BE2C (cell line): ENCODE data around the gene ZNRF1.

Experiments
- DNase-seq: peaks from one replicate; pipeline ENCODE4 v3.0.0-alpha.2; 2020
- H3K27me3 ChIP-seq: fragments of 250-450 bp; sonication (Bioruptor Pico); 2 replicates; pipeline ENCODE4 v1.5.1; 2020; ENCODE audit warnings: mild to moderate bottlenecking
- H3K36me3 ChIP-seq: fragments of 250-450 bp; sonication (Bioruptor Pico); 2 replicates; pipeline ENCODE4 v1.5.1; 2020; ENCODE audit warnings: mild to moderate bottlenecking
- H3K4me1 ChIP-seq: fragments of 250-450 bp; sonication (Bioruptor Pico); 2 replicates; pipeline ENCODE4 v1.5.1; 2020
- H3K4me3 ChIP-seq: 2 replicates; pipeline ENCODE4 v1.5.1; 2011; ENCODE audit warnings: low read depth, low read length
- H3K9me3 ChIP-seq: fragments of 250-450 bp; sonication (Bioruptor Pico); 2 replicates; pipeline ENCODE4 v1.5.1; 2020
- CTCF ChIP-seq: IDR thresholded peaks from 2 replicates; pipeline ENCODE4 v1.5.1; 2012; ENCODE audit warnings: mild to moderate bottlenecking, low read depth, low read length

The ZNRF1 gene

GRCh38 chr16:75151798-75152197 lies 153.0 kb downstream of the ZNRF1 start:
- TF ChIP-seq CTCF: no peak
- Histone ChIP-seq H3K4me3 (no peak overlapping the region), H3K27me3 (no peaks in the 10 kb centered on the region), H3K4me1 (no peaks in the 10 kb centered on the region), H3K36me3 (peaks cover 33% of the 10 kb centered on the region), H3K9me3 (no peaks in the 10 kb centered on the region)
- no peak for DNase-seq

- H3K9me3 ChIP-seq: no peaks in the 10 kb centered on the region
- no peaks in the 10 kb centered on the region for H3K27me3 ChIP-seq
- DNase-seq: no peak
- H3K4me3 ChIP-seq: no peak overlapping the region
- TF ChIP-seq CTCF: no peak
- H3K4me1 ChIP-seq: no peaks in the 10 kb centered on the region
- H3K36me3 ChIP-seq: peaks cover 33% of the 10 kb centered on the region
These were observed 153.8 kb downstream of the ZNRF1 start for GRCh38 chr16:75152635-75153034.

- DNase-seq: no peak
- Histone ChIP-seq H3K36me3 (peaks cover 27% of the 10 kb centered on the region), H3K4me1 (no peaks in the 10 kb centered on the region), H3K27me3 (no peaks in the 10 kb centered on the region), H3K9me3 (peaks cover 2% of the 10 kb centered on the region; the same call in 1 of the 2 replicates), H3K4me3 (no peak overlapping the region)
- TF ChIP-seq CTCF: no peak
These were observed 161.6 kb downstream of the ZNRF1 start for GRCh38 chr16:75160386-75160785.
